GM12873 (cell line): ENCODE measurements around the gene ATP6V1F.

Experiments used
- TF ChIP-seq, protein P1 (sequence below): IDR thresholded peaks from 2 replicates; pipeline ENCODE4 v1.5.1; 2012; ENCODE audit warnings: low read depth, mild to moderate bottlenecking, moderate library complexity, low read length, control low read depth; ENCODE audit not compliant: insufficient read depth; ENCODE audit errors: missing control alignments

ATP6V1F gene

DNA sequence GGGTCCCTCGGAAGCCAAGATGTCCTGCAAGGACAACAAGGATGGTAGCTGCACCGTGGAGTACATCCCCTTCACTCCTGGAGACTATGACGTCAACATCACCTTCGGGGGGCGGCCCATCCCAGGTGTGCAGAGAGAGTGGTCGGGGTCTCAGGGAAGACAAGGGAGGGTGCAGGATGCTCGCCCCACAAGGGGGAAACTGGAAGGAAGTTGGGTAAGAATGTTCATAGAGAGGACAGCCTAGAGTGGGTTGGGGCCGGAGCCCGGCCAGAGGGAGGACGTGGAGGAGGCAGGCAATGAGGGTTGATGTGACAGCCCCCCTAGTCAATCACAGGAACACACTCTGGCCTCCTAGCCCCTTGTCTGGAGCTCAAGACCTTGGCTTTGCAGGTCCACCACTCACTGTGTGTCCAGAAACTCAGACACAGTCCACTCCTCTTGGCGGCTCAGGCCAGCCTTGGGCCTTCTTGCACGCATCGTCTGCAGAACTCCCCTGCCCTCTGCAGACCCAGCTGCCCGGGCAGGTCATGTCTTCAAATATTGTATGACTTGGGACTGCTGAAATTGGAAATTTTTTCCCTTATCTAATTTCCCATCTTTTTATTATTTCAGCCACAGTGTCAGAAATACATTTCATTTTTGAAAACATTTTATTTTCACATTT, 15.7 kb upstream of the ATP6V1F start:
- TF ChIP-seq, protein P1, sequence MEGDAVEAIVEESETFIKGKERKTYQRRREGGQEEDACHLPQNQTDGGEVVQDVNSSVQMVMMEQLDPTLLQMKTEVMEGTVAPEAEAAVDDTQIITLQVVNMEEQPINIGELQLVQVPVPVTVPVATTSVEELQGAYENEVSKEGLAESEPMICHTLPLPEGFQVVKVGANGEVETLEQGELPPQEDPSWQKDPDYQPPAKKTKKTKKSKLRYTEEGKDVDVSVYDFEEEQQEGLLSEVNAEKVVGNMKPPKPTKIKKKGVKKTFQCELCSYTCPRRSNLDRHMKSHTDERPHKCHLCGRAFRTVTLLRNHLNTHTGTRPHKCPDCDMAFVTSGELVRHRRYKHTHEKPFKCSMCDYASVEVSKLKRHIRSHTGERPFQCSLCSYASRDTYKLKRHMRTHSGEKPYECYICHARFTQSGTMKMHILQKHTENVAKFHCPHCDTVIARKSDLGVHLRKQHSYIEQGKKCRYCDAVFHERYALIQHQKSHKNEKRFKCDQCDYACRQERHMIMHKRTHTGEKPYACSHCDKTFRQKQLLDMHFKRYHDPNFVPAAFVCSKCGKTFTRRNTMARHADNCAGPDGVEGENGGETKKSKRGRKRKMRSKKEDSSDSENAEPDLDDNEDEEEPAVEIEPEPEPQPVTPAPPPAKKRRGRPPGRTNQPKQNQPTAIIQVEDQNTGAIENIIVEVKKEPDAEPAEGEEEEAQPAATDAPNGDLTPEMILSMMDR, result no peak

DNA sequence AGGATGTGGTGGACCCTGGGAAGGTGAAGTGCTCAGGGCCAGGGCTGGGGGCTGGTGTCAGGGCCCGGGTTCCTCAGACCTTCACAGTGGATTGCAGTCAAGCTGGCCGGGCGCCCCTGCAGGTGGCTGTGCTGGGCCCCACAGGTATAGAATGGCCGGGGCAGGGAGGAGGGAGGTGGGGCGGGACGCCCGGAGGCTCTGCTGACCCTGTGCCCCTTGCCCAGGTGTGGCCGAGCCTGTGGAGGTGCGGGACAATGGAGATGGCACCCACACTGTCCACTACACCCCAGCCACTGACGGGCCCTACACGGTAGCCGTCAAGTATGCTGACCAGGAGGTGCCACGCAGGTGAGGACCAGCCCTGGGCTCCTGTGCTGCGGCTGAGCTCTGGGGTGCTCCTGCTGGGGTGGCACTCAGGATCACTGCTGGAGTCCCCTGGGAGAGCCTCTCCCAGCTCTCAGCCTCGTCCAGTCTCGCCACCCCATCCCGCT, 14.9 kb upstream of the ATP6V1F start:
- TF ChIP-seq, protein P1, result no peak

GRCh38 chr7:128848289-128849155, 14.1 kb upstream of the ATP6V1F start:
- TF ChIP-seq, protein P1, result no peak

DNA sequence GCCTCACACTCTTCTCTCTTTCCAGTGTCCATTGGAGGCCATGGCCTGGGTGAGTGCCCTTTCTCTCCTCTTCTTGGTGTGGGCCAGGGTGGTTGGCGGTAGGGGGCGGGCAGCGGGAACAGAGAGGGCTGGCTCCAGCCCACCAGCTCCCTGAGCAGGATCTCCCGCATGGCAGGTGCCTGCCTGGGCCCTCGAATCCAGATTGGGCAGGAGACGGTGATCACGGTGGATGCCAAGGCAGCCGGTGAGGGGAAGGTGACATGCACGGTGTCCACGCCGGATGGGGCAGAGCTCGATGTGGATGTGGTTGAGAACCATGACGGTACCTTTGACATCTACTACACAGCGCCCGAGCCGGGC, 13.5 kb upstream of the ATP6V1F start:
- TF ChIP-seq, protein P1, result no peak

GRCh38 chr7:128849804-128850490, 12.7 kb upstream of the ATP6V1F start:
- TF ChIP-seq, protein P1, result no peak

DNA sequence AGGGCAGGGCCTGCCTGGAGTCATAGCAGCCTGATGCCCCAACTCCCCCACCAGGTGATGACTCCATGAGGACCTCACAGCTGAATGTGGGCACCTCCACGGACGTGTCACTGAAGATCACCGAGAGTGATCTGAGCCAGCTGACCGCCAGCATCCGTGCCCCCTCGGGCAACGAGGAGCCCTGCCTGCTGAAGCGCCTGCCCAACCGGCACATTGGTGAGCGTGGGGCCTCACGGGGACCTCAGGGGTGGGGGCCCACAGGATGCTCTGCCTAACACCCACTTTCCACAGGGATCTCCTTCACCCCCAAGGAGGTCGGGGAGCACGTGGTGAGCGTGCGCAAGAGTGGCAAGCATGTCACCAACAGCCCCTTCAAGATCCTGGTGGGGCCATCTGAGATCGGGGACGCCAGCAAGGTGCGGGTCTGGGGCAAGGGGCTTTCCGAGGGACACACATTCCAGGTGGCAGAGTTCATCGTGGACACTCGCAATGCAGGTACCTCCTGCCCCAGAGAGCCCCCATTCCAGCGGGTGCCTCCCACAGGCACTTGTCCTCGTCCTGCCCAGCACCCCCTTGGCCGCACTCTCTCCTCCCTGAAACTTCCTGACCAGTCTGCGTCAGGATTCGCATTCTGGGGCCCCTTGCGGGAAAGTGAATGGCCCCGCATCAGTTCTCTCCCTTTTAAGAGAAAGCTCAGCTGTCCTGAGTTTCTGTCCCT, 10.0 kb upstream of the ATP6V1F start:
- TF ChIP-seq, protein P1, result no peak
